ENCODE measurements around the gene CHST12. TPM values are rescaled to one million over a fixed set of nuclear protein-coding genes. Genes with fewer than 3 reads are reported as not detected.
A peak's percentile ranks its signal among the peaks of the same experiment; 100 is the strongest.
"Not testable (repeated sequence)": the region's sequence is repeated elsewhere in the genome, so short reads cannot be mapped to it uniquely, and the experiment has no call there.

The CHST12 gene
- total and polyA plus RNA-seq, 2 experiments from 2014 or later, result 7.2 to 21.5 TPM

- Histone ChIP-seq H2AFZ (no peak overlapping the region), H3K4me1 (ENCODE audit: insufficient read depth) (no peaks in the 10 kb centered on the region), H3K9me2 (replicated peaks; ENCODE audit: insufficient read depth) (no peaks in the 10 kb centered on the region), H3K4me2 (no peak overlapping the region), H3K27me3 (no peaks in the 10 kb centered on the region), H3K27ac (no peak overlapping the region), H3K79me2 (peaks cover 2% of the 10 kb centered on the region), H4K20me1 (ENCODE audit: insufficient read depth, poor library complexity, severe bottlenecking) (peaks cover 11% of the 10 kb centered on the region), H3K4me3 (no peak overlapping the region), H3K36me3 (replicated peaks; ENCODE audit: insufficient read depth, low read depth) (no peaks in the 10 kb centered on the region), H3K9me3 (ENCODE audit: low read depth) (no peaks in the 10 kb centered on the region)
- TF ChIP-seq CTCF (IDR thresholded peaks at IDR 0.05; ENCODE audit: poor library complexity), result no peak
- no peak for TF ChIP-seq EZH2phosphoT487 (IDR thresholded peaks at IDR 0.05; ENCODE audit: low read depth, severe bottlenecking, unreplicated experiment)
- 96% methylated on average over 19 of the region's 21 CpGs for WGBS (ENCODE audit: low lambda C conversion rate, missing lambda C conversion rate)
- no peak for DNase-seq (ENCODE audit: low spot score)
Observed at GRCh38 chr7:2381881-2382509, 21.4 kb upstream of the CHST12 start.

GRCh38 chr7:2383543-2384274 lies 19.7 kb upstream of the CHST12 start:
- H3K9me3 ChIP-seq (ENCODE audit: low read depth), result no peaks in the 10 kb centered on the region
- 90% methylated on average over 13 of the region's 29 CpGs for WGBS (ENCODE audit: low lambda C conversion rate, missing lambda C conversion rate)
- H3K27me3 ChIP-seq, result no peaks in the 10 kb centered on the region
- no peak overlapping the region for H3K4me2 ChIP-seq
- H3K27ac ChIP-seq, result no peak overlapping the region
- no peak for TF ChIP-seq EZH2 (IDR thresholded peaks at IDR 0.05; ENCODE audit: borderline replicate concordance)
- TF ChIP-seq EZH2phosphoT487 (IDR thresholded peaks at IDR 0.05; ENCODE audit: low read depth, severe bottlenecking, unreplicated experiment), result no peak
- no peak for TF ChIP-seq CTCF (IDR thresholded peaks at IDR 0.05; ENCODE audit: poor library complexity)
- no peaks in the 10 kb centered on the region for H3K79me2 ChIP-seq
- no peak overlapping the region for H3K4me3 ChIP-seq
- DNase-seq (ENCODE audit: low spot score), result no peak
- no peaks in the 10 kb centered on the region for H3K9me2 ChIP-seq (replicated peaks; ENCODE audit: insufficient read depth)
- H2AFZ ChIP-seq, result no peak overlapping the region
- peaks cover 2% of the 10 kb centered on the region for H4K20me1 ChIP-seq (ENCODE audit: insufficient read depth, poor library complexity, severe bottlenecking)
- no peaks in the 10 kb centered on the region for H3K36me3 ChIP-seq (replicated peaks; ENCODE audit: insufficient read depth, low read depth)
- no peaks in the 10 kb centered on the region for H3K4me1 ChIP-seq (ENCODE audit: insufficient read depth)

GRCh38 chr7:2384354-2385243 lies 18.8 kb upstream of the CHST12 start:
- TF ChIP-seq EZH2phosphoT487 (IDR thresholded peaks at IDR 0.05; ENCODE audit: low read depth, severe bottlenecking, unreplicated experiment) (no peak), CTCF (IDR thresholded peaks at IDR 0.05; ENCODE audit: poor library complexity) (peak; percentile 13), EZH2 (IDR thresholded peaks at IDR 0.05; ENCODE audit: borderline replicate concordance) (no peak)
- no peaks in the 10 kb centered on the region for H4K20me1 ChIP-seq (ENCODE audit: insufficient read depth, poor library complexity, severe bottlenecking)
- H3K36me3 ChIP-seq (replicated peaks; ENCODE audit: insufficient read depth, low read depth), result no peaks in the 10 kb centered on the region
- H3K9me2 ChIP-seq (replicated peaks; ENCODE audit: insufficient read depth), result no peaks in the 10 kb centered on the region
- no peak overlapping the region for H3K4me2 ChIP-seq
- H3K79me2 ChIP-seq, result no peaks in the 10 kb centered on the region
- H3K27me3 ChIP-seq, result no peaks in the 10 kb centered on the region
- H3K9me3 ChIP-seq (ENCODE audit: low read depth), result no peaks in the 10 kb centered on the region
- WGBS (ENCODE audit: low lambda C conversion rate, missing lambda C conversion rate), result 83% methylated on average over 19 of the region's 19 CpGs
- no peak for DNase-seq (ENCODE audit: low spot score)
- no peaks in the 10 kb centered on the region for H3K4me1 ChIP-seq (ENCODE audit: insufficient read depth)
- H2AFZ ChIP-seq, result no peak overlapping the region
- no peak overlapping the region for H3K4me3 ChIP-seq
- no peak overlapping the region for H3K27ac ChIP-seq

GRCh38 chr7:2386122-2386521 lies 17.3 kb upstream of the CHST12 start:
- not testable (repeated sequence) for DNase-seq (ENCODE audit: low spot score); H3K4me2 ChIP-seq; H3K9me3 ChIP-seq (ENCODE audit: low read depth); H3K27ac ChIP-seq; H3K4me1 ChIP-seq (ENCODE audit: insufficient read depth); H3K79me2 ChIP-seq; H3K36me3 ChIP-seq (replicated peaks; ENCODE audit: insufficient read depth, low read depth); H3K4me3 ChIP-seq; H2AFZ ChIP-seq; H4K20me1 ChIP-seq (ENCODE audit: insufficient read depth, poor library complexity, severe bottlenecking); H3K27me3 ChIP-seq; H3K9me2 ChIP-seq (replicated peaks; ENCODE audit: insufficient read depth)
- 92% methylated on average over 9 of the region's 9 CpGs for WGBS (ENCODE audit: low lambda C conversion rate, missing lambda C conversion rate)

All from hepatocyte (in vitro differentiated cells).